Activated CD4-positive, alpha-beta T cell treated with anti-CD3 and anti-CD28 coated beads, Interleukin-2, Interleukin-4, amounts not matched to agents 100 ng/mL and 50 ng/mL, durations not matched to agents 16 hours and 8 hours (primary cell): ENCODE data around the gene ACO2.
"Not testable (repeated sequence)": the region's sequence is repeated elsewhere in the genome, so short reads cannot be mapped to it uniquely, and the experiment has no call there.

ENCODE experiments used
- DNase-seq: peaks from one replicate; pipeline ENCODE4 v3.0.0-alpha.2; 2020; ENCODE audit warnings: low spot score

The ACO2 gene

GRCh38 chr22:41540365-41540764 is 71.4 kb downstream of the ACO2 start:
- DNase-seq = no peak

- no peak for DNase-seq
Measured at GRCh38 chr22:41541484-41541883, 72.6 kb downstream of the ACO2 start.

GRCh38 chr22:41542224-41542623 is 73.3 kb downstream of the ACO2 start:
- no peak for DNase-seq

GRCh38 chr22:41543854-41544670 is 75.1 kb downstream of the ACO2 start, which contains the start of gene POLR3H:
Gene POLR3H (minus strand): TSS chr22:41544470. CDS start chr22:41544101, 369 bp downstream.
- DNase-seq = peak; percentile 98

GRCh38 chr22:41544671-41545476 is 76.0 kb downstream of the ACO2 start:
- no peak for DNase-seq

- no peak for DNase-seq
Measured at GRCh38 chr22:41548830-41549211, 79.9 kb downstream of the ACO2 start.

GRCh38 chr22:41550952-41551491 is 82.1 kb downstream of the ACO2 start:
- DNase-seq = no peak

- no peak for DNase-seq
Measured at GRCh38 chr22:41551877-41552582, 83.1 kb downstream of the ACO2 start.

GRCh38 chr22:41555325-41555982 is 86.5 kb downstream of the ACO2 start:
- DNase-seq = no peak

- no peak for DNase-seq
Measured at GRCh38 chr22:41556561-41556960, 87.6 kb downstream of the ACO2 start.

GRCh38 chr22:41557401-41558240 is 88.7 kb downstream of the ACO2 start:
- DNase-seq = no peak

- DNase-seq = not testable (repeated sequence)
Measured at GRCh38 chr22:41558241-41558630, 89.3 kb downstream of the ACO2 start.

GRCh38 chr22:41560095-41560471 is 91.2 kb downstream of the ACO2 start:
- no peak for DNase-seq

GRCh38 chr22:41561335-41561734 is 92.4 kb downstream of the ACO2 start:
- DNase-seq = no peak

- no peak for DNase-seq
Measured at GRCh38 chr22:41561788-41562187, 92.9 kb downstream of the ACO2 start.

- no peak for DNase-seq
Measured at GRCh38 chr22:41562461-41562860, 93.5 kb downstream of the ACO2 start.

- no peak for DNase-seq
Measured at GRCh38 chr22:41563051-41563711, 94.3 kb downstream of the ACO2 start.

GRCh38 chr22:41564563-41564962 is 95.6 kb downstream of the ACO2 start:
- no peak for DNase-seq

GRCh38 chr22:41565403-41566054 is 96.6 kb downstream of the ACO2 start:
- peak; percentile 33 for DNase-seq

GRCh38 chr22:41567512-41567768 is 98.5 kb downstream of the ACO2 start:
- DNase-seq = no peak
